GM23338 (cell line): ENCODE measurements around the gene TNFSF8. TPM values are rescaled to one million over a fixed set of nuclear protein-coding genes. Genes with fewer than 3 reads are reported as not detected.

ENCODE experiments used
- ATAC-seq: fragments of 200-7000 bp; cut with Tn5 transposase; 3 replicates; pipeline ENCODE4 v1.9.1; 2020
- DNase-seq: peaks from one replicate; pipeline ENCODE4 v3.0.0-alpha.2; 2015; ENCODE audit warnings: low spot score
- H2AFZ ChIP-seq: fragments of 200-600 bp; sonication (generic); 2 replicates; pipeline ENCODE4 v1.8.0; 2016; ENCODE audit warnings: antibody characterized with exemption, mild to moderate bottlenecking, moderate library complexity
- H3F3A ChIP-seq: fragments of 200-600 bp; sonication (generic); replicated peaks from 2 replicates; pipeline ENCODE4 v1.8.0; 2017; ENCODE audit warnings: antibody characterized with exemption, mixed run types, low read depth
- H3K27ac ChIP-seq: fragments of 200-600 bp; sonication (generic); 2 replicates; pipeline ENCODE4 v1.6.1; 2016; ENCODE audit warnings: low read depth
- H3K27me3 ChIP-seq: fragments of 200-600 bp; sonication (generic); 2 replicates; pipeline ENCODE4 v1.8.0; 2016; ENCODE audit warnings: mild to moderate bottlenecking, mixed run types, moderate library complexity; ENCODE audit not compliant: insufficient read depth
- H3K36me3 ChIP-seq: fragments of 200-600 bp; sonication (generic); 2 replicates; pipeline ENCODE4 v1.8.0; 2016; ENCODE audit warnings: mild to moderate bottlenecking; ENCODE audit not compliant: insufficient read depth
- H3K4me1 ChIP-seq: fragments of 200-600 bp; sonication (generic); 2 replicates; pipeline ENCODE4 v1.8.0; 2016; ENCODE audit warnings: mild to moderate bottlenecking, moderate library complexity; ENCODE audit not compliant: insufficient read depth
- H3K4me2 ChIP-seq: fragments of 200-600 bp; sonication (generic); 2 replicates; pipeline ENCODE4 v1.7.1; 2017; ENCODE audit warnings: mixed run types
- H3K4me3 ChIP-seq: fragments of 200-600 bp; sonication (generic); 2 replicates; pipeline ENCODE4 v1.6.1; 2016; ENCODE audit warnings: mixed run types
- H3K79me2 ChIP-seq: fragments of 200-600 bp; sonication (generic); replicated peaks from 2 replicates; pipeline ENCODE4 v1.8.0; 2017; ENCODE audit warnings: mild to moderate bottlenecking; ENCODE audit not compliant: insufficient read depth
- H3K9me2 ChIP-seq: fragments of 200-600 bp; sonication (generic); 2 replicates; pipeline ENCODE4 v1.8.0; 2017; ENCODE audit not compliant: insufficient read depth
- H4K20me1 ChIP-seq: fragments of 200-600 bp; sonication (generic); replicated peaks from 2 replicates; pipeline ENCODE4 v1.8.0; 2017; ENCODE audit warnings: mild to moderate bottlenecking; ENCODE audit not compliant: insufficient read depth
- H3K27ac Mint-ChIP-seq: 2 replicates; pipeline ENCODE4 v1.8.0; 2020; ENCODE audit warnings: inconsistent platforms, mild to moderate bottlenecking, moderate library complexity, mixed read lengths
- H3K27me3 Mint-ChIP-seq: 3 replicates; pipeline ENCODE4 v1.8.0; 2022; ENCODE audit warnings: low read depth, mild to moderate bottlenecking, moderate library complexity, mixed read lengths, inconsistent platforms; ENCODE audit not compliant: insufficient read depth, poor library complexity
- H3K36me3 Mint-ChIP-seq: 3 replicates; pipeline ENCODE4 v1.8.0; 2021; ENCODE audit warnings: low read depth, mild to moderate bottlenecking, inconsistent platforms, moderate library complexity, mixed read lengths
- H3K4me1 Mint-ChIP-seq: 3 replicates; pipeline ENCODE4 v1.8.0; 2020; ENCODE audit warnings: mild to moderate bottlenecking, inconsistent platforms, mixed read lengths
- H3K4me3 Mint-ChIP-seq: 3 replicates; pipeline ENCODE4 v1.8.0; 2021; ENCODE audit warnings: moderate library complexity, mild to moderate bottlenecking, inconsistent platforms, mixed read lengths
- H3K9me3 Mint-ChIP-seq: 3 replicates; pipeline ENCODE4 v1.8.0; 2020; ENCODE audit warnings: moderate library complexity, mild to moderate bottlenecking, inconsistent platforms, mixed read lengths
- CREB1 ChIP-seq: fragments of 250-450 bp; sonication (Bioruptor Pico); IDR thresholded peaks from 2 replicates; pipeline ENCODE4 v1.5.0; 2020; ENCODE audit warnings: low read depth, mild to moderate bottlenecking, moderate library complexity
- CTCF ChIP-seq, 2 experiments: fragments of 200-600 bp in 1 of 2; sonication (generic) in 1 of 2; conservative IDR thresholded peaks; 2 replicates each; pipeline versions ENCODE4 v1.5.1 to v1.6.1; 2016 to 2017; ENCODE audit warnings: antibody characterized with exemption in 2 of 2, low read depth in 2 of 2, mild to moderate bottlenecking in 2 of 2, moderate library complexity in 1 of 2
- EZH2 ChIP-seq: fragments of 200-600 bp; sonication (generic); IDR thresholded peaks from one replicate; pipeline ENCODE4 v1.8.0; 2017; ENCODE audit warnings: antibody characterized with exemption, mild to moderate bottlenecking, low read depth; ENCODE audit not compliant: unreplicated experiment
- JUNB ChIP-seq: IDR thresholded peaks from one replicate; pipeline ENCODE4 v1.6.1; 2016; ENCODE audit warnings: antibody characterized with exemption; ENCODE audit not compliant: unreplicated experiment
- POLR2AphosphoS5 ChIP-seq: IDR thresholded peaks from 2 replicates; pipeline ENCODE4 v1.6.1; 2016; ENCODE audit warnings: antibody characterized with exemption, low read depth
- REST ChIP-seq: IDR thresholded peaks from one replicate; pipeline ENCODE4 v1.6.1; 2018; ENCODE audit warnings: antibody characterized with exemption; ENCODE audit not compliant: unreplicated experiment
- ZNF114 ChIP-seq: fragments of 250-450 bp; sonication (Bioruptor Pico); IDR thresholded peaks from 2 replicates; pipeline ENCODE4 v1.5.0; 2020; ENCODE audit warnings: mild to moderate bottlenecking, moderate library complexity
- ZNF331 ChIP-seq: fragments of 250-450 bp; sonication (Bioruptor Pico); IDR thresholded peaks from 2 replicates; pipeline ENCODE4 v1.5.0; 2020; ENCODE audit warnings: low read depth, mild to moderate bottlenecking, moderate library complexity
- ZNF462 ChIP-seq: fragments of 250-450 bp; sonication (Bioruptor Pico); IDR thresholded peaks from 2 replicates; pipeline ENCODE4 v1.5.0; 2020; ENCODE audit warnings: mild to moderate bottlenecking, moderate library complexity
- polyA plus RNA-seq: library from polyadenylated mRNA; unstranded; fragments of >200 nt; fragmentation: Nextera tagmentation; extraction: Ambion mirVana; gene quantifications from 2 replicates; pipeline ENCODE4 v1.2.1, GENCODE V29; 2016
- total RNA-seq: library from RNA; depleted of rRNA; stranded (reverse); fragments of >200 nt; shearing (Covaris generic); gene quantifications from 2 replicates; pipeline ENCODE4 v1.2.3, GENCODE V29; 2014

The TNFSF8 gene
- total and polyA plus RNA-seq, 2 experiments from 2014 or later = not detected

- Histone ChIP-seq H3K4me3 (no peak overlapping the region), H3K79me2 (no peaks in the 10 kb centered on the region), H3F3A (no peaks in the 10 kb centered on the region), H3K27ac (no peak overlapping the region), H3K9me2 (0 out of 2 replicates have a peak, but pooled peaks cover 7% of the 10 kb centered on the region), H3K36me3 (no peaks in the 10 kb centered on the region; the same call in 1 of the 2 replicates), H3K4me1 (peaks cover 6% of the 10 kb centered on the region; the same call in 1 of the 2 replicates), H2AFZ (no peak overlapping the region), H4K20me1 (no peaks in the 10 kb centered on the region), H3K27me3 (no peaks in the 10 kb centered on the region), H3K4me2 (no peak overlapping the region)
- peaks cover 13% of the 10 kb centered on the region for H3K4me1 Mint-ChIP-seq
- peaks cover 13% of the 10 kb centered on the region; the same call in 2 of the 3 replicates for H3K36me3 Mint-ChIP-seq
- H3K4me3 Mint-ChIP-seq = no peak overlapping the region
- no peak for TF ChIP-seq JUNB
- no peak for TF ChIP-seq CTCF (conservative IDR thresholded peaks at IDR 0.05; ENCODE audit: low read depth in 2 of 2)
- no peak for TF ChIP-seq CREB1
- TF ChIP-seq ZNF331 = no peak
- ATAC-seq = no peak
- peaks cover 4% of the 10 kb centered on the region for H3K27me3 Mint-ChIP-seq
- no peak overlapping the region for H3K27ac Mint-ChIP-seq
- peaks cover 37% of the 10 kb centered on the region for H3K9me3 Mint-ChIP-seq
- no peak for DNase-seq
Measured at GRCh38 chr9:114958844-114959235, 28.4 kb upstream of the TNFSF8 start.

GRCh38 chr9:114958021-114958843 is 27.8 kb upstream of the TNFSF8 start:
- H3K36me3 ChIP-seq = no peaks in the 10 kb centered on the region; the same call in 1 of the 2 replicates
- H3K79me2 ChIP-seq = no peaks in the 10 kb centered on the region
- H4K20me1 ChIP-seq = no peaks in the 10 kb centered on the region
- H3K9me2 ChIP-seq = 0 out of 2 replicates have a peak, but pooled peaks cover 5% of the 10 kb centered on the region
- peaks cover 32% of the 10 kb centered on the region for H3K9me3 Mint-ChIP-seq
- no peaks in the 10 kb centered on the region for H3K27me3 ChIP-seq
- no peak overlapping the region for H2AFZ ChIP-seq
- DNase-seq (no peak), ATAC-seq (no peak)
- H3K27me3 Mint-ChIP-seq = peaks cover 4% of the 10 kb centered on the region
- H3K4me1 Mint-ChIP-seq = peaks cover 13% of the 10 kb centered on the region
- H3K4me3 ChIP-seq = no peak overlapping the region
- no peak overlapping the region for H3K4me3 Mint-ChIP-seq
- H3K27ac ChIP-seq = no peak overlapping the region
- no peaks in the 10 kb centered on the region for H3F3A ChIP-seq
- no peak overlapping the region for H3K4me2 ChIP-seq
- H3K27ac Mint-ChIP-seq = no peak overlapping the region
- H3K36me3 Mint-ChIP-seq = peaks cover 13% of the 10 kb centered on the region; the same call in 2 of the 3 replicates
- H3K4me1 ChIP-seq = peaks cover 6% of the 10 kb centered on the region; the same call in 1 of the 2 replicates
- TF ChIP-seq ZNF462 (CRISPR knock-in tag) (no peak), POLR2AphosphoS5 (no peak), ZNF331 (no peak), EZH2 (no peak), REST (no peak), ZNF114 (CRISPR knock-in tag) (no peak), JUNB (no peak)
